MV-4-11 (cell line): ENCODE results near the gene TLCD2.
"Not testable (repeated sequence)": the region's sequence is repeated elsewhere in the genome, so short reads cannot be mapped to it uniquely, and the experiment has no call there.

ENCODE experiments used
- DNase-seq: peaks from one replicate; lab custom pipeline; 2025; lab: John Stamatoyannopoulos, UW

TLCD2 gene

GRCh38 chr17:1686086-1686485 lies 24.1 kb downstream of the TLCD2 start:
- no peak for DNase-seq

- peak; percentile 98 for DNase-seq
These were observed 25.6 kb downstream of the TLCD2 start, which contains the start of gene PRPF8 for GRCh38 chr17:1684378-1685189. Gene PRPF8, minus strand, starts transcription at chr17:1684867. Its CDS starts 296 bp downstream, at chr17:1684571.

GRCh38 chr17:1683459-1683858 lies 26.7 kb downstream of the TLCD2 start:
- peak; percentile 92 for DNase-seq

- no peak for DNase-seq
These were observed 33.8 kb downstream of the TLCD2 start for GRCh38 chr17:1676401-1676800.

GRCh38 chr17:1673041-1673785 lies 37.0 kb downstream of the TLCD2 start:
- peak; percentile 22 for DNase-seq

- DNase-seq, result not testable (repeated sequence)
These were observed 46.2 kb downstream of the TLCD2 start for GRCh38 chr17:1663934-1664333.

- no peak for DNase-seq
These were observed 49.1 kb downstream of the TLCD2 start for GRCh38 chr17:1661045-1661444.

GRCh38 chr17:1658100-1658499 lies 52.1 kb downstream of the TLCD2 start:
- DNase-seq, result no peak

GRCh38 chr17:1653735-1654134 lies 56.4 kb downstream of the TLCD2 start:
- DNase-seq, result no peak

GRCh38 chr17:1652794-1653193 lies 57.4 kb downstream of the TLCD2 start:
- DNase-seq, result not testable (repeated sequence)
